Endothelial cell of umbilical vein (primary cell): ENCODE results near the gene COG5. TPM values are rescaled to one million over a fixed set of nuclear protein-coding genes. Genes with fewer than 3 reads are reported as not detected.

Experiments used
- BruUV-seq: library from RNA; stranded (reverse); fragments of 400-500 nt; replicated peaks from 2 replicates; lab custom pipeline; 2021; lab: Mats Ljungman, UMichigan
- CTCF ChIA-PET: fragments of 300-600, 350-600 bp; sonication (Branson Sonifier 250); formaldehyde crosslinking; loops from one replicate; lab custom pipeline; 2021; ENCODE audit warnings: antibody characterized with exemption, inconsistent platforms; lab: Charles Lee
- POLR2A ChIA-PET: fragments of 300-600, 350-600 bp; sonication (Branson Sonifier 250); formaldehyde crosslinking; loops from one replicate; lab custom pipeline; 2021; ENCODE audit warnings: antibody characterized with exemption, inconsistent platforms; lab: Charles Lee
- DNase-seq: peaks from one replicate; pipeline ENCODE4 v3.0.0-alpha.2; 2011; ENCODE audit warnings: low read depth, low spot score
- FAIRE-seq: peaks from 2 replicates; lab custom pipeline; 2011; peaks lifted over from hg19 to GRCh38; lab: Jason Lieb, UNC
- H2AFZ ChIP-seq: 2 replicates; pipeline ENCODE4 v1.6.0; 2012; ENCODE audit warnings: low read depth, low read length, control low read depth, inconsistent platforms
- H3K27ac ChIP-seq: 2 replicates; pipeline ENCODE4 v1.5.1; 2011; ENCODE audit warnings: low read depth, mild to moderate bottlenecking, control low read depth, low read length, moderate library complexity; ENCODE audit not compliant: insufficient read depth
- H3K27me3 ChIP-seq, 2 experiments: 2 replicates each; pipeline versions ENCODE4 v1.6.0 to v1.6.1; 2011; ENCODE audit warnings: low read length in 2 of 2, mixed read lengths in 1 of 2; ENCODE audit not compliant: control insufficient read depth in 2 of 2, insufficient read depth in 2 of 2
- H3K36me3 ChIP-seq, 2 experiments: 2 replicates in 1 of 2; 3 replicates in 1 of 2; pipeline ENCODE4 v1.5.1; 2011; ENCODE audit warnings: low read length in 2 of 2, mild to moderate bottlenecking in 1 of 2, moderate library complexity in 1 of 2; ENCODE audit not compliant: control insufficient read depth in 2 of 2, insufficient read depth in 2 of 2; ENCODE audit errors: extremely low read depth in 1 of 2
- H3K4me1 ChIP-seq: 3 replicates; pipeline ENCODE4 v1.5.1; 2011; ENCODE audit warnings: mild to moderate bottlenecking, low read length; ENCODE audit not compliant: control insufficient read depth, insufficient read depth; ENCODE audit errors: extremely low read depth
- H3K4me2 ChIP-seq: 2 replicates; pipeline ENCODE4 v1.6.1; 2011; ENCODE audit warnings: low read length, control low read depth, mixed read lengths; ENCODE audit not compliant: insufficient read depth
- H3K4me3 ChIP-seq, 3 experiments: fragments of 200-600 bp in 1 of 3; sonication (generic), shearing (Covaris generic) in 1 of 3; replicated peaks in 1 of 3; 2 replicates each; pipeline ENCODE4 v1.5.1; 2011 to 2016; ENCODE audit warnings: control low read depth in 3 of 3, low read length in 3 of 3, mild to moderate bottlenecking in 2 of 3, inconsistent platforms in 1 of 3, low read depth in 1 of 3, moderate library complexity in 1 of 3; ENCODE audit not compliant: insufficient read depth in 1 of 3
- H3K79me2 ChIP-seq: 2 replicates; pipeline ENCODE4 v1.6.0; 2012; ENCODE audit warnings: low read length, inconsistent platforms; ENCODE audit not compliant: control insufficient read depth, insufficient read depth
- H3K9ac ChIP-seq: replicated peaks from 2 replicates; pipeline ENCODE3; 2011; ENCODE audit warnings: low read length, control low read depth; ENCODE audit not compliant: insufficient read depth; ENCODE audit errors: extremely low read depth
- H3K9me1 ChIP-seq: replicated peaks from 3 replicates; pipeline ENCODE4 v1.6.0; 2011; ENCODE audit warnings: mild to moderate bottlenecking, low read length; ENCODE audit not compliant: control insufficient read depth, insufficient read depth; ENCODE audit errors: extremely low read depth
- H3K9me3 ChIP-seq: replicated peaks from 2 replicates; pipeline ENCODE4 v1.5.1; 2012; ENCODE audit warnings: low read length, inconsistent platforms; ENCODE audit not compliant: control insufficient read depth, insufficient read depth
- H4K20me1 ChIP-seq: replicated peaks from 2 replicates; pipeline ENCODE3; 2011; ENCODE audit warnings: mild to moderate bottlenecking, low read length; ENCODE audit not compliant: control insufficient read depth, insufficient read depth; ENCODE audit errors: extremely low read depth
- CTCF ChIP-seq, 2 donors: IDR thresholded peaks; 1 replicate in 1 of 2; 2 replicates in 1 of 2; pipeline ENCODE4 v1.5.1; 2011; ENCODE audit warnings: low read length in 2 of 2, mild to moderate bottlenecking in 2 of 2, moderate library complexity in 2 of 2, control low read depth in 1 of 2, inconsistent platforms in 1 of 2, low read depth in 1 of 2; ENCODE audit not compliant: insufficient read depth in 1 of 2; ENCODE audit errors: extremely low read depth in 1 of 2
- EZH2 ChIP-seq: IDR thresholded peaks from 2 replicates; pipeline ENCODE4 v1.6.1; 2012; ENCODE audit warnings: borderline replicate concordance, low read depth, mild to moderate bottlenecking, moderate library complexity, low read length, inconsistent platforms; ENCODE audit not compliant: severe bottlenecking
- FOS ChIP-seq: IDR thresholded peaks from 2 replicates; pipeline ENCODE4 v1.6.1; 2011; ENCODE audit warnings: mild to moderate bottlenecking, low read length, moderate library complexity, borderline replicate concordance; ENCODE audit not compliant: insufficient read depth
- GATA2 ChIP-seq: IDR thresholded peaks from 2 replicates; pipeline ENCODE4 v1.7.0; 2011; ENCODE audit warnings: low read depth, mild to moderate bottlenecking, moderate library complexity, mixed read lengths, low read length; ENCODE audit not compliant: insufficient read length, insufficient read depth
- JUN ChIP-seq: IDR thresholded peaks from 2 replicates; pipeline ENCODE4 v1.6.1; 2011; ENCODE audit warnings: borderline replicate concordance, low read depth; ENCODE audit not compliant: insufficient read length, insufficient read depth
- MAX ChIP-seq: IDR thresholded peaks from 2 replicates; pipeline ENCODE4 v1.6.1; 2011; ENCODE audit not compliant: insufficient read depth, insufficient read length
- MYC ChIP-seq: IDR thresholded peaks from one replicate; pipeline ENCODE4 v1.6.1; 2011; ENCODE audit warnings: mild to moderate bottlenecking, low read depth, low read length
- POLR2A ChIP-seq: IDR thresholded peaks from 2 replicates; pipeline ENCODE4 v1.6.1; 2012; ENCODE audit warnings: low read depth, mild to moderate bottlenecking, control low read depth, low read length
- POLR2AphosphoS5 ChIP-seq: IDR thresholded peaks from 2 replicates; pipeline ENCODE4 v1.6.1; 2012; ENCODE audit warnings: low read depth, mild to moderate bottlenecking, control low read depth, low read length, moderate library complexity; ENCODE audit not compliant: insufficient read depth
- dilution Hi-C: fragments of 300-500 bp; cut with MboI; formaldehyde crosslinking; loops from one replicate; pipeline ENCODE4 v1.15.0; 2019; ENCODE audit warnings: low sequenced_read_pairs; ENCODE audit not compliant: extremely low pct_ligation_motif_present
- intact Hi-C: fragments of 100-400 bp; cut with micrococcal nuclease; formaldehyde crosslinking; loops from one replicate; pipeline ENCODE4 v1.10.0; 2022
- polyA plus RNA-seq, 4 experiments: library from polyadenylated mRNA; depleted of rRNA in 3 of 4; stranded (reverse) in 3 of 4; unstranded in 1 of 4; fragments of >200 nt; gene quantifications; 2 replicates each; pipeline versions ENCODE4 v1.2.1 to v1.2.3, GENCODE V29; 2011 to 2012; ENCODE audit warnings: missing spikeins in 1 of 4
- total RNA-seq: library from RNA; stranded (reverse); gene quantifications from 2 replicates; pipeline ENCODE4 v1.2.3, GENCODE V29; 2021

The COG5 gene
- total and polyA plus RNA-seq, 2 donors (not counting 3 experiments of a cell fraction or from before 2014, with no cell fraction given) = 18.8 to 45.3 TPM

GRCh38 chr7:107237451-107237850 lies 326.3 kb downstream of the COG5 start:
- DNase-seq (no peak), FAIRE-seq (no peak)
- TF ChIP-seq FOS = no peak
- TF ChIP-seq MYC = no peak
- TF ChIP-seq EZH2 = no peak
- TF ChIP-seq GATA2 = no peak
- TF ChIP-seq JUN = no peak
- no peak for TF ChIP-seq CTCF (IDR thresholded peaks at IDR 0.05; ENCODE audit: extremely low read depth in 1 of 2, insufficient read depth in 1 of 2, low read depth in 1 of 2, low read length in 2 of 2)
- TF ChIP-seq POLR2A = no peak
- no peak for TF ChIP-seq MAX
- TF ChIP-seq POLR2AphosphoS5 = no peak
- ChIA-PET POLR2A (no interaction called here), CTCF (no interaction called here)
- H2AFZ ChIP-seq = no peak overlapping the region
- no TSS peak for BruUV-seq
- H3K36me3 ChIP-seq = no peaks in the 10 kb centered on the region
- H3K27me3 ChIP-seq = no peaks in the 10 kb centered on the region
- no peak overlapping the region for H3K27ac ChIP-seq
- no peaks in the 10 kb centered on the region for H3K9me1 ChIP-seq
- H3K4me1 ChIP-seq = peaks cover 3% of the 10 kb centered on the region
- no peak overlapping the region for H3K9ac ChIP-seq
- no peaks in the 10 kb centered on the region for H3K9me3 ChIP-seq
- H3K79me2 ChIP-seq = no peaks in the 10 kb centered on the region
- intact Hi-C loops (no loop called here), dilution Hi-C loops (no loop called here)
- no peak overlapping the region for H3K4me3 ChIP-seq
- H4K20me1 ChIP-seq = no peaks in the 10 kb centered on the region
- H3K4me2 ChIP-seq = no peak overlapping the region
